NCI-H526 treated with DMSO at 0.1 percent for 48 hours (cell line): ENCODE results near the gene FRMD6.
"Not testable (repeated sequence)": the region's sequence is repeated elsewhere in the genome, so short reads cannot be mapped to it uniquely, and the experiment has no call there.

Experiments used
- DNase-seq: peaks from one replicate; lab custom pipeline; 2025; lab: John Stamatoyannopoulos, UW

Gene FRMD6

GRCh38 chr14:51725061-51725460 is 73.4 kb downstream of the FRMD6 start:
- no peak for DNase-seq

- no peak for DNase-seq
These were observed 74.6 kb downstream of the FRMD6 start for GRCh38 chr14:51726166-51726899.

GRCh38 chr14:51727526-51727925 is 75.8 kb downstream of the FRMD6 start:
- no peak for DNase-seq

GRCh38 chr14:51730098-51730497 is 78.4 kb downstream of the FRMD6 start:
- no peak for DNase-seq

GRCh38 chr14:51730684-51731083 is 79.0 kb downstream of the FRMD6 start:
- no peak for DNase-seq

GRCh38 chr14:51732494-51733112 is 80.9 kb downstream of the FRMD6 start:
- DNase-seq = no peak

- no peak for DNase-seq
These were observed 81.4 kb downstream of the FRMD6 start for GRCh38 chr14:51733147-51733546.

- DNase-seq = no peak
These were observed 84.1 kb downstream of the FRMD6 start for GRCh38 chr14:51735851-51736250.

- DNase-seq = no peak
These were observed 87.0 kb downstream of the FRMD6 start for GRCh38 chr14:51738754-51739153.

GRCh38 chr14:51743588-51744000 is 91.9 kb downstream of the FRMD6 start:
- DNase-seq = no peak

- DNase-seq = no peak
These were observed 92.8 kb downstream of the FRMD6 start for GRCh38 chr14:51744372-51745130.

GRCh38 chr14:51746823-51747222 is 95.1 kb downstream of the FRMD6 start:
- not testable (repeated sequence) for DNase-seq

GRCh38 chr14:51750542-51750941 is 98.8 kb downstream of the FRMD6 start:
- DNase-seq = no peak

- DNase-seq = peak; percentile 17
These were observed 100.1 kb downstream of the FRMD6 start for GRCh38 chr14:51751611-51752345.

GRCh38 chr14:51757756-51758155 is 106.0 kb downstream of the FRMD6 start:
- not testable (repeated sequence) for DNase-seq

GRCh38 chr14:51759950-51760349 is 108.2 kb downstream of the FRMD6 start:
- no peak for DNase-seq

GRCh38 chr14:51765726-51766125 is 114.0 kb downstream of the FRMD6 start:
- not testable (repeated sequence) for DNase-seq

GRCh38 chr14:51766586-51766985 is 114.9 kb downstream of the FRMD6 start:
- not testable (repeated sequence) for DNase-seq

- not testable (repeated sequence) for DNase-seq
These were observed 117.6 kb downstream of the FRMD6 start for GRCh38 chr14:51769261-51769660.

- DNase-seq = no peak
These were observed 122.5 kb downstream of the FRMD6 start for GRCh38 chr14:51774209-51774608.

- peak; percentile 48 for DNase-seq
These were observed 124.6 kb downstream of the FRMD6 start for GRCh38 chr14:51776102-51776894.
